ELR (cell line): ENCODE results near the gene CREB1.

Experiments
- DNase-seq: peaks from one replicate; pipeline ENCODE4 v3.0.0-alpha.2; 2015; ENCODE audit warnings: low read depth

The CREB1 gene

DNA sequence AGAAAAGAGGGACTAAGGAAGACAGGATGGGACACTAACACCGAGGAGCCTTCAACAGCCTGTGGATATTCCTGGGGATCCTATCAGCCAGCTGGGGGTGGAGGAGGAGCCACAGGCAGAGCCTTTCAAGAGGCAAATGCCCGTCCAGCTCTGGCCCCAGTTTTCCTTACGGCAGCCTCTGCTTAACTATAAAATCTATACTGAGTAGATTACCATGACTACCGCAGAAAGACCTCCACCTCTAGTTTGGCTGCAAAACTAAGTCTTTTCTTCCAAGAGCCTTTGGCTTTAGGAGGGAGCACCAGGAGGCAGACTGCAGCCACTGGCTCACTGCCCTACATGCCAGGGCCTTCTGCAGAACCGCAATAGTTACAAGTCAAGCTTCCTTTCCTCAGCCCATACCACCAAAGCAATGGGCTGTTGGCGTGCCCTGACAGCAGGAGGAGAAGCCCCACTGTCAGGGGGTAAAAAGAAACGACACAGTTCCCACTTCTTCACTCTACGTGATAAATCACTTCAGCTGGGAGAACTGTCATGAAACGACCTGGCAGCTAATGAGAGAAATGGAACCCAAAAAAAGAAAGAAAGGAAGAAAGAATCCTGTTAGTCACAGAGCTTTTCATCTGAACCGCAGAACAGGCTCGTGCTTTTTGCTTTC is 25.1 kb upstream of the CREB1 start:
- peak; percentile 53 for DNase-seq

DNA sequence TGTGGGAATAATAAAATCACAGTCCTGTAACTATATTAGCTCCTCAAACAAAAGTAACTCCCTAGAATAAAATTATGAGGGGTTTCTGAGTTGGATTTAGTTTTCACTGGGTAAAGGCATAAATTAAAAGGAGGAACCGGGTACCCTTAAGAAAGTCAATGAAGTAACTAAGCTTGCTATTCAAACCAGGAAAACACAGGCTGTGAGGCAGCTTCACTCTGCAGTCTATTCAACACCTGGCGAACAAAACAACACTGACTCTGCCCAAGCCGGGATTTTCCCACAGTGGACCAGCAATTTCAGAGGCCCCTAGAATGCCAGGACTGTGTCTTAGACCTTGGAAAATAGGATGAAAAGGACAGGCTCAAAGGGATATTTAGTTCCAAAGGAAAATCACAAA is 24.6 kb upstream of the CREB1 start:
- DNase-seq = peak; percentile 27

DNA sequence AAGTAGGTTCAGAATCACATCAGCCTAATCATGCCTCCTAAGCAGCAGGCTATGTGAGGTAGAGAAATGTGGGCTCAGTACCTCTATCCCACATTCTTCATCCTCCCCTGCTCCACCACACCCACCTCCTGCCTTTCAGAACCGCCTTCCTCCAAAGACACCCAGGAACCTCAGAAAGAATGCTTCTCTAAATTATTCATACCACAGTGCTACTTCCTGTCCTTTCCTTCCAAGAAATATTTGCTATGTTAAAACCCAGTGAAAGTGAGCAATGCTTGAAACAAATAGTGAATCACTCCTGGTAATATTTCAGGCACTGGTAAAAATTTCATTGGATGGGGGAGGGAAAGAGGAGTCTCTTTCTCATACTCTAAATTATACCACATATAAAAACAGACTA is 24.0 kb upstream of the CREB1 start:
- DNase-seq = peak; percentile 96

DNA sequence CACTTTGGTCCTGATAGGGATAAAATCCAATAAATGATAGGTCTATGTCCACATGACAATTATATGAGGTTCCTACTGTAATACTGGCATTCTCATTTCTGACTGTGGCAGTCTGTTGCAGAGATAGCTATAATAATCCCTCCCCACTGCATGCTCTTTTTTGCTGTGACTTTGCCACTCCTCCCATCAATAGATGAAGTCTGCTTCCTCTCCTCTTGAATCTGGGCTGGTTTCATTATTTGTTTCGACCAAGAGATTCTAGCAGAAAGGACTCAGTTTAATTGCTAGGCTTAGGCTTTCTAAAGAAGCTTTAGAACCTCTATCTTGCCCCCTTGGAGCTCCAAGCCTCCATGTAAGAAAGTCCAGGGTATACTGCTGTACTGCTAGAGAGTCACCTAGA is 23.3 kb upstream of the CREB1 start:
- DNase-seq = no peak

DNA sequence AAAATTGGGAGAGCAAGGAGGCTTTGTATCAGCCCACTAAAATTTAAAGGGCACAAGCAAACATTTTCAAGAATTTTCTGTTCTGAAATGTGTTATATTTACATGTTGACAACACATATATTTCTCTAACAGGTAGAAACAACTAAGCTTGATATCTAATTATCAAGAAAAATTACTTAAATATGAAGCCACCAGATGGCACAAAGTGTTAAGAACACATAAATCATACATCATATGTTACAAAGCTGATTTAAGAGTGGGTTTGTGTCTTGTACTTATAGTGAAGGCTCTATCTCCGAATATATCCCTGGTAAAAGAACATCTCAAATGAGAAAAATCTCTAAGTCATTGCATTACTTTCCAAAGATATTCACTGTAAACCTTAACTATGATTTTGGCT is 19.6 kb upstream of the CREB1 start:
- no peak for DNase-seq

DNA sequence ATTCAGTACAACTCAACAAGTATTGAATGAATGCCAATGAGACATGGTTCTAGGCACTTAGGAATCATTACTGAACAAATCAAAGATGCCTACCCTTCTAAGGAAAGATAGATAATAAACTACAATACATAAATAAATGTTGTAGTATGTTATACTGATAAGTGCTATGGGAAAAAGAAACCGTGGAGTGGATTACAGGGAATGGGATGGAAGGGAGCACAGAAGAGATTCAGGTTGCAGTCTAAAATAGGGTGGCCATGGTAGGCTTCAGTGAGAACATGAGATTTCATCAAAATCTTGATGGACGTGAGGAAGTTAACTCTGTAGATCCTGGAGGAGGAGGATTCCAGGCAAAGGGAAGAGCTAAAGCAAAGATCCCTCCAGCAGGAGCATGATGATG is 17.9 kb upstream of the CREB1 start:
- peak; percentile 25 for DNase-seq

DNA sequence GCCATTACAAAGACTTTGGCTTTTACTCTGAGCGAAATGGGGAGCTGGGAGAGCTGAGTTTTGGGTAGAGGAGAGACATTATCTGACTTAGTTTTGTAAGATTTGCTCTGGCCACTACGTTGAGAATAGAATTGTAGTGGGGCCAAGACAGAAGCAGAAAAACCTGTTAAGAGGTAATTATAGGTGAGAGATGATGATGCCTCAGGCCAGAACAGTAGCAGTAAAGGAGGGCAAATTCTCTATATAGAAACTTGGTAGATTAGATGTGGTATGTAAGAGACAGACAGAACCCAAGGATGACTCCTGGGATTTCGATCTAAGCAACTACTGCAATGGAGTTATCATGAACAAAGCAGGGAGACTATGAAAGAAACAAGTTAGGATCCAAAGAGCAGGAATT is 17.4 kb upstream of the CREB1 start:
- DNase-seq = no peak

DNA sequence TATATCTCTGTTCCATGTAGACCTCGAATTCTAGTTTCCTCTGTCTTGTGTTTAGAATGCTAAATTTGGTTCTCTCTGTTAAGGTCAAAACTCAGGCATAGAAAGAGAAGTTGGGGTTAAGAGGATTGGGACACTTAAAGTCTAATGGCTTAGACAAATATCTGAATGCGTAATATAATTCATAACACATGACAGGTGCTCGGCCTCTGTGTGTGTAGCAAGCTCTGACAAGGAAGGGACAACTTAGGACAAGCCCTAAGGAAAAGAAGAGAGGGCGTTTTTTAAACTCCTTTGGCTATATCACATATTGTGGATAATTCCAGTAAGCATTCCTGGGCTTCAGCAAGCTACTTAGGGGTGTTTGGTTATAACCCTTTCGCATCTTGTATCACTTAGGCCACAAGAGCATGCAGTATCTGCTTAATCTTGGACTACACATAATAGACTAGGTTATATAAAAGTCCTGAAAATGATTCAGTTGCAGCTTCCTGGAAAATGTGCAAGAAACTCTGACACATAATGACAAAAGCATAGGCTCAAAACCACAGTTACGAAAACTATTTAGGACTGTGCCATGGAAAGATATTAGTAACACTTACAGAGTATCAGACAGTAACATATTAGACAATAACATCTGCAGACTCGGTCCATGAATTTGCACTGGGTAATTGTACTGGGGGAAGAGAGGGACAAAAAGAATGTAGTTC is 16.1 kb upstream of the CREB1 start:
- DNase-seq = peak; percentile 97

DNA sequence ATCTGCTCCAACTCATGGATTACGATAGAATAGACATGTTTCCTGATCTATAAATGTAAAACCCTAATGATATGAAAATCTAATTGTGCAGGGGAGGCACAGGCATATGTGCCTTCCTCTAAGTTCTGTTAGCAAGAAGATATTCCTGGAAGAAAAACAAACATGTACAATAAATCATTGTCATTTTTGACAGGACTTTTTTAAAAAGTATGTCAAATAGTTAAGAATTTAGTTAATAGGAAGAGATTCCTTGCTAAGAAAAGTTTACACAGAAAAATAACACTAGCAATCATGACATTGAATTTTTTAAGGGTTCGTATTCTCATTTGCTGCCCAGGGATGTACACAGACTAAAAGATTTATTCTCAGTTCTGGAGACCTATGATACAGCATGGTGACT is 15.3 kb upstream of the CREB1 start:
- no peak for DNase-seq

DNA sequence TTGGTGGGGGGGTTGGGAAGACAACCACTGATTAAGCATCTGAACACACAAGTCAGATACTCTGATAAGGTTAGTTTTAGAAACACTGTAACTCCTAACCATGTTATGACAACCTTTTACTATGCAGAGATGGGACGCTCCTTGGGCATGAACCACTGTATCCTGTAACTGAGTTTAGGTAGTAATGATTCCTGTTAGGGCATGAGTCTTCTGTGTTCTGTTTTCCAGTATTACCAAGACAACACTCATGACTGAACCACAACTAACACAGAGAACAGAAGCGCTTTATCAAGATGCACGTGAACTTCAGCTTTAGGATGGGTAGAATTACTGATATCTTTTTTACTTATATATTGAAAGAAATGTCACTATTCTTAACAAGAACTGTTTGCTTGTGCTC is 14.1 kb upstream of the CREB1 start:
- no peak for DNase-seq

DNA sequence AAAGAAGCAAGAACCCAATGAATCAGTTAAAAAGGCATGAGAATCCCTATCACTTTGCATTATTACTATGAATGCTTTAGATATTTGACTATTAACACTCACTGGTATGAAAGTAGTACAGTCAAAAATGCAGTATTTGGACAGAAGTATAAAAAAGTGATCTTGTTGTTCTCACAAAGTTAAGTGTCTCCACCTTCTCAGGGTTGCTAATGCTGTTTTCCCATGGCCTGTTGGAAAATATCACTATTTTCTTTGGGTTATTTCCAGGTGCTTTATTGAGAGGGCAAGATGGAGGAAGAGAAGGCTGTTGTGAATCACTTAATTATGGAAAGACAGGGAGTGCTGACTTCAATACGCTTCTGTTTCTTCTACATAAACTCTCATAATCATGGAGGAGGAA is 13.6 kb upstream of the CREB1 start:
- no peak for DNase-seq

DNA sequence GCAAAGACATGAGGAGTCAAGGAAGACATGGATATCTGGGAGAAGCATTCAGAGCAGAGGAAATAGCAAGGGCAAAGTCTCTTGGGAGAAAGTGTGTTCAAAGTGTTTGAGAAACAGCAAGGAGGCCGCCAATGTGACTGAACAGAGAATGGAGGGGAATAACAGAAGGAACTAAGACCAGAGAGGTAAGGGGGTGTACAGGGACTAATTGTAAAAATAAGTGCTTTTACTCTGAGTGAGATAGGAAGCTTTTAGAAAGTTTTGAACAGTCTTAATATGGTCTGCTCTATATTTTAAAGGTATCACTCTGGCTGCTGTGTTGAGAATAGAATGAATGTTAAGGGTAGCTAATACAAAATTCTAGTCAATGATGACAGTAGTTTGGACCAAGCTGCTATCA is 6.8 kb upstream of the CREB1 start:
- DNase-seq = no peak

DNA sequence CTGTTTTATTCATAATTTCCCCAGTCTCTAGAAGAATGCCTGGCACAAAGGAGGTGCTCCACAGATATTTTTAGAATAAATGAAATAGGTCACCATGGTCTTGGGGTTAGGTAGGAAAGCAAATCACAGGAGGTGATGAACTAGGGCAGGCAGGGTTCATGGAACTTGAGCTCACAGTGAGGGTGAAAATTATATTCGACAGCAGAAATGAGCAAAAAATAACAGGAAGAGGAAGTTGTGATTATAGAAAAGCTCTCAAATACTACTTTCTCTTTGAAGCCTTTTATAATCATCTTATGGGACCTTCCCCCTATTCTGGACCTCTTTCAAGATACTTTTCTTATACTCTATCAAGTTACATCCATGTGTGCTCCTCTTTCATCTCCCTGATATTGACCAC is 4.5 kb upstream of the CREB1 start:
- no peak for DNase-seq

DNA sequence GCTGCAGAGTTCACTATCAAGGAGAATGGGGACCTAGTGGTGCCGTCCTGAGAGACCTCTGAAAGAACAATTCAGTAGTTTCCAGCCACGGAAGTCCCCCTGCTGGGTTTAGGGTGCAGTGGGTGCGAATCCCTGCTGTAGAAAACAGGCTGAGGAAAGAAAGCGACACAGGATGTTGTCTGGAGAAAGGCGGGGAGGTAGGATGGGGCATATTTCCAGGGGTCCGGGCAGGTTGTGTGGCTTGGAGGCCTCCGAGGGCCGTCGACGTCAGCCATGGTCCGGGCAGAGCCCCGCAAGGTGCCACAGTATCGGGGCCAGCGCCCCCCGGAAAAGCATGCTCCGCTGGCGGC is 807 bp upstream of the CREB1 start:
- DNase-seq = peak; percentile 63

DNA sequence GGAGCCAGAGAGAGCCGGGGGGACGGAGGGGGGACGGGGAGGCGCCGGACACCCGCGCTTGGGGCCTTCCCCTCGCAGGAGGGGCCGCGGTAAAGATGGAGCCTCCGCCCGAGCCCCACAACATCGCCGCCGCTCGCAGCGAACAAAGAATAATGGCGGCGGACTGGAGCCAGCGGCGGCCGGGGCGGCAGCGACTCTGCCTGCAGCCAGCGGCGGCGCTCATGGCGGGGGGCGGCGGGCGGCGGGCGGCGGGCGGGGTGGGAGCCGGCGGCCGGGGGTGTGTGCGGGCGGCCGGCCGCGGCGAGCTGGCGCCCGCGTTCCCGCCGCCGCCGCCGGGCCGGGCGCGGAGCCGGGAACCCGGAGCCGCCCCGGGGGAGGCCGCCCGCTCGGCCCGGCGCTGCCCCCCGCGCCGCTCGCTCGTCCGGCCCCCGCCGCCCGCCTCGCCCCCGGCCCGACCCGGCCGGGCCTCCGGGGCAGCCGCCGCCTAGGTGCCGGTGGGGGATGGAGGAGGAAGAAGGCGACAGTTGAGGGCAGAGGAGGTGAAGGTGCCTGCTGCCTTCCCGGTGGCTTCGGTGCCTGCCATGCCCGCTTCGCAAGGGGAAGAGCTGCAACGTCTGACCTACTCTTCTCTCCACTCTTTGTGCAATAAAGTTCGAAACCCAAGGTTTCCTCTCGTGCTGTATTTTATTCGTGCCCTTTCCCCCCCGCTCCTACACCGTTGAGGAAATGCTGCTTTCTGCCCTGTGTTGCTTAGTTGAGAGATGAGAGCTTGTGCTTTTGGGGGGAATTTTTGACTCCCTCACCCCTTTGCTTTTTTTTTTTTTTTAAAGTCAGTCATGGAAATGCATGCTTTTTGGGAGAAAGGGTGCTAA is 634 bp downstream of the CREB1 start:
- peak; percentile 55 for DNase-seq

DNA sequence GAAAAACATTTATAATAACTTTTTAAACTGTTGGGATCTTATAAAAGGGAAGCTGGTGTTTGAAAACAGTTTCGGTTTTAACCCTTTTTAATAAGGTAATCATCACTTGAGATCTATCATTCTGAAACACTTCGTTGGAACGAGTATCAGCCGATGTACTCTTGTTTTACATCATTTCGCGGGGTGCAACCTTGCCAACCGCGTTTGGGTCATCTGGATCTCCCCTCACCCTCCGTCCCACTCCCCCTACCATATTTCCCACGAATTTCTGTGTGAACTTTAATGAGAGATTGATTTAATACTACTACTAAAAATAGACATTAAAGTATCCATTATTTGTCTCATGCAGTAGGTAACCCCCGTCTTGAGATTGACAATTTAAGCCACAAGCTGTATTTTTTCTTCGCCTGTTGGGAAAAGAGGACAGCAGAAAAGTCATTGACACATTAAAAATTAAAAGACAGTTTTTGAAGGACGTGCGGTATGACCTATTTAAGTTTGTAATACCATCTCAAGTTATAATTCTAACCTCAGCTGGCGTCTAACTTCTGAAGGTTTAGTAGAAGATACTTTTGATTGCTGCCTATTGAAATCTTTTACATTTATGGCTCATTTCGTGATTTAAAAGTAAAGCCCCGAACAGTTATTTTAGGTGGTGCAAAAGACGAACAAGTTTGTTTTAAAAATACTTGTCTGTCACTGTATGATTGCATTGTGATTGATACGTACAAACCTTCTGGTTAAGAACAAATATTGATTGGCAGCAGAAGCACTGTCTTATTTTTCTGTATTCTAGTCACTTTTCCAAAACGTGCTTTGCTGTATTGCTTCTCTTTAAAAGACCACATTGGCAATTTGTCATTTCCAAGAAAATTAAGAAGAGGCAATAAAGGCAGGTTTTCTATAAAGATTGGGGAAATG is 1.5 kb downstream of the CREB1 start:
- DNase-seq = peak; percentile 38

DNA sequence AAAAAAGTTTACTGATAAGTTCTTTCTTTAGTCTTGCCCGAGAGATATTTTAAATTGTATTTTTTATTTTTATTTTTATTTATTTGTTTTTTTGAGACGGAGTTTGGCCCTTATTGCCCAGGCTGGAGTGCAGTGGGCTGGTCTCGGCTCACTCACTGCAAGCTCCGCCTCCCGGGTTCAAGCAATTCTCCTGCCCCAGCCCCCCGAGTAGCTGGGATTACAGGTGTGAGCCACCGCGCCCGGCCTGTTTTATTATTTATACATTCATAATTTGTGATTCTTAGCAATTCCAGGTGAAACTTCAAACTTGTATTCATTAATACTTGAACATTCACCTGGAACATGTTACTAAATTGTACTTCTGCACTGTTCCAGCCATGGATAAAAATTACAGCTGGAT is 2.9 kb downstream of the CREB1 start:
- no peak for DNase-seq

DNA sequence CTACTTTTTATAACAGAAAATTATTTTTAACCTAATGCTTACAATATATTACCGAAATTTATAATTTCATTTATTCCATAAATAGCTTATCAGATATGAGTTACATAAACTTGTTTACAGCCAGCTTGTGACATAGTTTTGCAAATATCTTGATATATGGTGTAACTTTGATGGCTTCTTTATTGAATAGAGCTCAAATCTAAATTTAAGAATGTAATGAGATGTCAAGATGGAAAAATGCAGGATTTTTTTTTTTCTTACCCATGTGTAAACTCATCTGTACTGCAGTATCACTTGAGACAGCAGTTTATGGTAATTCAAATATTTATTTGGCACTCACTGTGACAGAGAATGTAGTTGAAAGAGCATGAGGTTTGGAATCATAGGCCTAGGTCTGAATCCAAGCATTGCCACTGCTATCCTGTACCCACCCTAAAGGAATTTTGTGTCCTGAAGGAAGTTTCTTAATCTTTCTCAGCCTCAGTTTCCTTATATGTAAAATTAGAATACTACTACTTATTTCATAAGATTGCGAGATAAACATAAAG is 3.8 kb downstream of the CREB1 start:
- no peak for DNase-seq

DNA sequence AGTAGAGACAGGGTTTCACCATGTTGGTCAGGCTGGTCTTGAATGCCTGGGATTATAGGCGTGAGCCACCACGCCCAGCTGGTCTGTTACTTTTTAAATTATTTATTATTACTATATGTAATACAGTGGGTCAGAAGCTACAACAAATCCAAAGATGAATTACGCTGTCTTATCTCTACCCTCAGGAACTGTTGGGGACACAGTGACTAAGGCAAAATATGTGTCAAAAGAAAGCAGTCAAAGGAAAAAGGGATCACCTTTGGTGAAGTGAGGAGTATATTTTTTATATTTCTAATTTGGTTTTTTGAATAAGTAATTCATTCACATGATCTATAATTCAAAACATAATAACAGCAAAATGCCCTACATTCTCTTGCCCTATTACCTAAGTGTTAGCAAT is 4.7 kb downstream of the CREB1 start:
- no peak for DNase-seq

DNA sequence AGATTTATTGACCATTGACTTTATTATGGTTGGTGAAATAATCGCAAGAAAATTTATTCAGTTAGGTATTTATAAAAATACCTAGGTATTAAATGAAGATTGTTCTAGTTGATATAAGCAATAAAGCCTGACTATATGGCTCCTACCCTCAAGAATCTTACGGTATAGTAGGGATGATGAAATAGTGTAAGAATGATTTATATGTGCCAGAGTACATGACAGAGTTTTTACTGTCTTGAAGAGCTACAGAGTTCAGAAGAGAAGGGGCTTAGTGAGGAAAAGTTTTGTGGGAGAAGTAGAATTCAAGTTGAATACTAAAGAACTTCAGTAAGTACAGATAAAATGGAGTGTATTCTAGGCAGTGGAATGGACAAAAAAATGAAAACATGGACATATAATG is 9.7 kb downstream of the CREB1 start:
- DNase-seq = no peak

DNA sequence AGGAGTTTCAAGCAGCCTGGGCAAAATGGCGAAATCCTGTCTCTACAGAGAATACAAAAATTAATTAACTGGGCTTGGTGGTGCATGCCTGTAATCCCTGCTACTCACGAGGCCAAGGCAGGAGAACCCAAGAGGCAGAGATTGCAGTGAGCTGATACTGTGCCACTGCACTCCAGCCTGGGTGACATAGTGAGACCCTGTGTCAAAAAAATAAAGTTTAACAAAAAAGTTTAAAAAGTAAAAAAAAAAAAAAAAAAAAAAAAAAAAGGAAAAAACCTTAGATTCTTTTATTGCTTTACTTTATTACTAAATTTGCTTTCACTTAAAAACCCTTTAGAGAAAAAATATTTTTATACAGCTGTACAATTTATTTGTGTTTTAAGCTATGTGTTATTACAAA is 10.7 kb downstream of the CREB1 start:
- DNase-seq = no peak

DNA sequence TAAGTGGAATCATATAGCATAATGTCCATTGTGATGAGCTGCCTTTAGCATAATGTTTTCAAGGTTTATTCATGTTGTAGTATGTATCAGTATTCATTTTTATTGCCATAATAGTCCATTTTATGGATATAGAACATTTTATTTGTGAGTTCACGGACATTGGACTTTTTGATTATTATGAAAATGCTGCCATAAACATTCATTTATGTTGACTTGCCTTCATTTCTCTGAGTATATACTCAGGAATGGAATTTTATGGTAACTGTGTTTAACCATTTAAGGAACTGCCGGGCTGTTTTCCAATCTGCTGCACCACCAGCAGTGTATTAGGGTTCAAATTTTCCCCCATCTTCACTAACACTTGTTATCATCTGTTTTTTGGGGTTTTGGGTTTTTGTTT is 12.2 kb downstream of the CREB1 start:
- no peak for DNase-seq
